NCI-H2029 treated with DMSO at 0.1 percent for 48 hours (cell line): ENCODE measurements around the gene KRTAP1-5.
"Not testable (repeated sequence)": the region's sequence is repeated elsewhere in the genome, so short reads cannot be mapped to it uniquely, and the experiment has no call there.

ENCODE experiments used
- DNase-seq: peaks from one replicate; lab custom pipeline; 2025; lab: John Stamatoyannopoulos, UW

The KRTAP1-5 gene

GRCh38 chr17:41048441-41048840, 21.4 kb upstream of the KRTAP1-5 start:
- no peak for DNase-seq

- DNase-seq: not testable (repeated sequence)
Observed at GRCh38 chr17:41046735-41047465, 19.9 kb upstream of the KRTAP1-5 start, which contains the start of gene KRTAP2-1. Gene KRTAP2-1, minus strand, starts transcription at chr17:41047316. Its CDS starts 49 bp downstream, at chr17:41047267.

GRCh38 chr17:41042953-41043352, 15.9 kb upstream of the KRTAP1-5 start:
- no peak for DNase-seq

- peak; percentile 23 for DNase-seq
Observed at GRCh38 chr17:41040783-41041571, 14.0 kb upstream of the KRTAP1-5 start, which contains the start of gene KRTAP1-1. Gene KRTAP1-1, minus strand, starts transcription at chr17:41041450. Its CDS starts 53 bp downstream, at chr17:41041397.

GRCh38 chr17:41037853-41038350, 10.9 kb upstream of the KRTAP1-5 start:
- no peak for DNase-seq

- DNase-seq: peak; percentile 18
Observed at GRCh38 chr17:41034346-41034935, 7.4 kb upstream of the KRTAP1-5 start, which contains the start of gene KRTAP1-3. Gene KRTAP1-3, minus strand, starts transcription at chr17:41034874. Its CDS starts 53 bp downstream, at chr17:41034821.

- peak; percentile 31 for DNase-seq
Observed at GRCh38 chr17:41029633-41030245, 2.7 kb upstream of the KRTAP1-5 start, which contains the start of gene KRTAP1-4. Gene KRTAP1-4, minus strand, starts transcription at chr17:41030195. Its CDS starts 117 bp downstream, at chr17:41030078.

GRCh38 chr17:41024697-41025096, 2.3 kb downstream of the KRTAP1-5 start:
- no peak for DNase-seq

GRCh38 chr17:41020336-41020735, 6.7 kb downstream of the KRTAP1-5 start:
- DNase-seq: no peak

- DNase-seq: no peak
Observed at GRCh38 chr17:41019415-41019814, 7.6 kb downstream of the KRTAP1-5 start.

GRCh38 chr17:41018541-41018940, 8.5 kb downstream of the KRTAP1-5 start:
- no peak for DNase-seq

GRCh38 chr17:41016578-41017215, 10.3 kb downstream of the KRTAP1-5 start:
- no peak for DNase-seq

GRCh38 chr17:41015454-41015853, 11.6 kb downstream of the KRTAP1-5 start:
- DNase-seq: no peak

- DNase-seq: no peak
Observed at GRCh38 chr17:41013606-41014005, 13.4 kb downstream of the KRTAP1-5 start.

- no peak for DNase-seq
Observed at GRCh38 chr17:41013181-41013580, 13.8 kb downstream of the KRTAP1-5 start.

GRCh38 chr17:41012326-41013120, 14.5 kb downstream of the KRTAP1-5 start:
- DNase-seq: peak; percentile 60

GRCh38 chr17:41010441-41010840, 16.6 kb downstream of the KRTAP1-5 start:
- no peak for DNase-seq

- no peak for DNase-seq
Observed at GRCh38 chr17:41009936-41010335, 17.1 kb downstream of the KRTAP1-5 start.

- peak; percentile 36 for DNase-seq
Observed at GRCh38 chr17:41009301-41009760, 17.7 kb downstream of the KRTAP1-5 start.

GRCh38 chr17:41008811-41009210, 18.2 kb downstream of the KRTAP1-5 start, which contains the start of gene KRTAP3-1:
Gene KRTAP3-1, minus strand, starts transcription at chr17:41009128. Its CDS starts 54 bp downstream, at chr17:41009074.
- peak; percentile 58 for DNase-seq
